Caco-2 (cell line): ENCODE measurements around the gene CCT6B. TPM values are rescaled to one million over a fixed set of nuclear protein-coding genes. Genes with fewer than 3 reads are reported as not detected.

Experiments
- BruUV-seq: library from RNA; stranded (reverse); fragments of 400-500 nt; replicated peaks from 2 replicates; lab custom pipeline; 2021; lab: Mats Ljungman, UMichigan
- CTCF ChIA-PET: fragments of 300-600 bp; sonication (Branson Sonifier 250); formaldehyde crosslinking; loops from one replicate; lab custom pipeline; 2022; ENCODE audit warnings: antibody characterized with exemption; lab: Charles Lee
- POLR2A ChIA-PET: fragments of 300-600 bp; sonication (Branson Sonifier 250); formaldehyde crosslinking; loops from one replicate; lab custom pipeline; 2022; ENCODE audit warnings: antibody characterized with exemption; lab: Charles Lee
- DNase-seq, 2 experiments: peaks; one replicate each; pipeline versions ENCODE4 v3.0.0 to v3.0.0-alpha.2; 2020 to 2022
- H3K27me3 ChIP-seq: replicated peaks from 2 replicates; pipeline ENCODE4 v1.6.0; 2011; ENCODE audit warnings: low read length; ENCODE audit not compliant: control insufficient read depth, insufficient read depth
- H3K36me3 ChIP-seq: 2 replicates; pipeline ENCODE4 v1.5.1; 2011; ENCODE audit warnings: low read length; ENCODE audit not compliant: control insufficient read depth, insufficient read depth
- H3K4me1 ChIP-seq: fragments of 250-450 bp; sonication (Bioruptor Pico); 2 replicates; pipeline ENCODE4 v1.5.1; 2020; ENCODE audit warnings: mild to moderate bottlenecking
- H3K4me3 ChIP-seq: 2 replicates; pipeline ENCODE4 v1.5.1; 2011; ENCODE audit warnings: low read depth, mild to moderate bottlenecking, control low read depth, low read length
- H3K9me3 ChIP-seq: fragments of 250-450 bp; sonication (Bioruptor Pico); 2 replicates; pipeline ENCODE4 v1.5.1; 2020; ENCODE audit warnings: mild to moderate bottlenecking, moderate library complexity
- H3K27ac Mint-ChIP-seq: one replicate; pipeline ENCODE4 v1.8.0; 2022; ENCODE audit warnings: mixed read lengths; ENCODE audit not compliant: unreplicated experiment
- H3K27me3 Mint-ChIP-seq: one replicate; pipeline ENCODE4 v1.8.0; 2022; ENCODE audit warnings: mixed read lengths; ENCODE audit not compliant: insufficient read depth, unreplicated experiment
- H3K36me3 Mint-ChIP-seq: one replicate; pipeline ENCODE4 v1.8.0; 2022; ENCODE audit warnings: mild to moderate bottlenecking, mixed read lengths; ENCODE audit not compliant: insufficient read depth, unreplicated experiment
- H3K4me1 Mint-ChIP-seq: one replicate; pipeline ENCODE4 v1.8.0; 2022; ENCODE audit warnings: low read depth, mixed read lengths; ENCODE audit not compliant: unreplicated experiment
- H3K4me3 Mint-ChIP-seq: one replicate; pipeline ENCODE4 v1.8.0; 2022; ENCODE audit warnings: mild to moderate bottlenecking, moderate library complexity, mixed read lengths; ENCODE audit not compliant: unreplicated experiment
- H3K9me3 Mint-ChIP-seq: one replicate; pipeline ENCODE4 v1.8.0; 2022; ENCODE audit warnings: mixed read lengths; ENCODE audit not compliant: unreplicated experiment
- intact Hi-C: fragments of 100-400 bp; cut with micrococcal nuclease; formaldehyde crosslinking; loops from one replicate; pipeline ENCODE4 v1.10.0; 2022; ENCODE audit not compliant: unreplicated experiment
- total RNA-seq: library from RNA; stranded (reverse); gene quantifications from 2 replicates; pipeline ENCODE4 v1.2.3, GENCODE V29; 2022
- TF ChIP-seq, protein P1 (sequence below), 2 experiments: fragments of 200-600 bp in 1 of 2; IDR thresholded peaks; 1 replicate in 1 of 2; 2 replicates in 1 of 2; pipeline versions ENCODE4 v1.5.1 to v1.8.0; 2011 to 2022; ENCODE audit warnings: antibody characterized with exemption in 1 of 2, control low read depth in 1 of 2, inconsistent platforms in 1 of 2, low read depth in 1 of 2, low read length in 1 of 2, mild to moderate bottlenecking in 1 of 2, moderate library complexity in 1 of 2; ENCODE audit not compliant: insufficient read depth in 1 of 2, severe bottlenecking in 1 of 2, unreplicated experiment in 1 of 2

The CCT6B gene
- total RNA-seq, 1 experiment from 2014 or later = 1.8 TPM

DNA sequence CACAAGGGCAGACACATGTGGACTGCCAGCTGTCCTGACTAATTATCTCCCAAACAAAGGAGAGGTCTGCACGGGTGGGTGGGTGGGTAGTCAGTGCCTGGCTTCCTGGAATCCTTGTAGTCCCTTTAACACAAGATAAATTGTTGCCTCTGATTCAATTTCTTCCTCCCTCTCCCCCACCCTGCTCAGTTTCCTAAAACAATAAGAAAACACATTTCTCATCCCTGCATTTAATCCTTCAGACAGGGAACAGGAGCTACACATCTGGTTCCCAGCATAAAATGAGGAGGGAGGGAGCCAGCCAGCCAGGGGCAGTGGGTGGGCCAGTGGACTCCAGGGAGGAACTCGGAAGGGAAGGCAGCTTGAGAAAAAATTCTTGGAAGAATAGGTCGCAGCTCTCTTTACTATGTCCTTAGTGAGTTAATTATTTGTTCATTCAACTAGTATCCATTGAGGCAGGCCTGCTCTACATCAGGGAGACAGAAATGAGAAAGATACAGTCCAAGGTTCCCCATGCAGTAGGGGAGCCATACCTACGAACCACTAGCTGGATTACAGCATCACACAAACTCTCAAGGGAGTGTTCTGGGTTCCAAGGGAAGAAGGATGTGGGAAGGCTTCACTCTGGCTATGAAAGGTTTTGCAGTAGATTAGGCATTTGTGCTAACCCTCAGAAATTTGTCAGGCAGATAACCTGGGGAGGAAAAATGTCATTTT, 58.3 kb downstream of the CCT6B start:
- BruUV-seq = no TSS peak
- intact Hi-C loops = no loop called here
- TF ChIP-seq, protein P1, sequence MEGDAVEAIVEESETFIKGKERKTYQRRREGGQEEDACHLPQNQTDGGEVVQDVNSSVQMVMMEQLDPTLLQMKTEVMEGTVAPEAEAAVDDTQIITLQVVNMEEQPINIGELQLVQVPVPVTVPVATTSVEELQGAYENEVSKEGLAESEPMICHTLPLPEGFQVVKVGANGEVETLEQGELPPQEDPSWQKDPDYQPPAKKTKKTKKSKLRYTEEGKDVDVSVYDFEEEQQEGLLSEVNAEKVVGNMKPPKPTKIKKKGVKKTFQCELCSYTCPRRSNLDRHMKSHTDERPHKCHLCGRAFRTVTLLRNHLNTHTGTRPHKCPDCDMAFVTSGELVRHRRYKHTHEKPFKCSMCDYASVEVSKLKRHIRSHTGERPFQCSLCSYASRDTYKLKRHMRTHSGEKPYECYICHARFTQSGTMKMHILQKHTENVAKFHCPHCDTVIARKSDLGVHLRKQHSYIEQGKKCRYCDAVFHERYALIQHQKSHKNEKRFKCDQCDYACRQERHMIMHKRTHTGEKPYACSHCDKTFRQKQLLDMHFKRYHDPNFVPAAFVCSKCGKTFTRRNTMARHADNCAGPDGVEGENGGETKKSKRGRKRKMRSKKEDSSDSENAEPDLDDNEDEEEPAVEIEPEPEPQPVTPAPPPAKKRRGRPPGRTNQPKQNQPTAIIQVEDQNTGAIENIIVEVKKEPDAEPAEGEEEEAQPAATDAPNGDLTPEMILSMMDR (IDR thresholded peaks at IDR 0.05; ENCODE audit: insufficient read depth in 1 of 2, low read depth in 1 of 2, low read length in 1 of 2, severe bottlenecking in 1 of 2, unreplicated experiment in 1 of 2) = no peak
- Mint-ChIP-seq H3K27ac (no peak overlapping the region), H3K4me1 (no peaks in the 10 kb centered on the region), H3K4me3 (no peak overlapping the region), H3K27me3 (peaks cover 28% of the 10 kb centered on the region), H3K36me3 (no peaks in the 10 kb centered on the region), H3K9me3 (no peaks in the 10 kb centered on the region)
- H3K36me3 ChIP-seq = no peaks in the 10 kb centered on the region
- H3K9me3 ChIP-seq = no peaks in the 10 kb centered on the region; the same call in 1 of the 2 replicates
- no peak for DNase-seq
- CTCF ChIA-PET = no interaction called here
- H3K27me3 ChIP-seq = no peaks in the 10 kb centered on the region; the same call in none of the 2 replicates
- H3K4me3 ChIP-seq = no peak overlapping the region
- POLR2A ChIA-PET = no interaction called here
- H3K4me1 ChIP-seq = no peaks in the 10 kb centered on the region

- no peaks in the 10 kb centered on the region for H3K4me1 Mint-ChIP-seq
- Histone ChIP-seq H3K27me3 (no peaks in the 10 kb centered on the region; the same call in none of the 2 replicates), H3K9me3 (no peaks in the 10 kb centered on the region; the same call in 1 of the 2 replicates), H3K4me1 (no peaks in the 10 kb centered on the region), H3K36me3 (no peaks in the 10 kb centered on the region), H3K4me3 (no peak overlapping the region)
- no peak overlapping the region for H3K27ac Mint-ChIP-seq
- H3K9me3 Mint-ChIP-seq = no peaks in the 10 kb centered on the region
- H3K36me3 Mint-ChIP-seq = no peaks in the 10 kb centered on the region
- ChIA-PET CTCF (no interaction called here), POLR2A (no interaction called here)
- H3K4me3 Mint-ChIP-seq = no peak overlapping the region
- TF ChIP-seq, protein P1 (IDR thresholded peaks at IDR 0.05; ENCODE audit: insufficient read depth in 1 of 2, low read depth in 1 of 2, low read length in 1 of 2, severe bottlenecking in 1 of 2, unreplicated experiment in 1 of 2) = no peak
- H3K27me3 Mint-ChIP-seq = peaks cover 41% of the 10 kb centered on the region
- BruUV-seq = no TSS peak
- DNase-seq = no peak
- intact Hi-C loops = no loop called here
These were observed 61.5 kb downstream of the CCT6B start for GRCh38 chr17:34899643-34900291.

GRCh38 chr17:34895383-34895782, 65.9 kb downstream of the CCT6B start:
- Mint-ChIP-seq H3K27ac (no peak overlapping the region), H3K36me3 (no peaks in the 10 kb centered on the region), H3K9me3 (no peaks in the 10 kb centered on the region), H3K4me3 (no peak overlapping the region), H3K4me1 (no peaks in the 10 kb centered on the region), H3K27me3 (peaks cover 31% of the 10 kb centered on the region)
- H3K27me3 ChIP-seq = no peaks in the 10 kb centered on the region; the same call in 1 of the 2 replicates
- ChIA-PET POLR2A (no interaction called here), CTCF (no interaction called here)
- peak in 1 of 2 experiments; percentile 10 for DNase-seq
- TF ChIP-seq, protein P1 (IDR thresholded peaks at IDR 0.05; ENCODE audit: insufficient read depth in 1 of 2, low read depth in 1 of 2, low read length in 1 of 2, severe bottlenecking in 1 of 2, unreplicated experiment in 1 of 2) = no peak
- H3K9me3 ChIP-seq = no peaks in the 10 kb centered on the region; the same call in 1 of the 2 replicates
- H3K4me3 ChIP-seq = no peak overlapping the region
- intact Hi-C loops = no loop called here
- no peaks in the 10 kb centered on the region for H3K36me3 ChIP-seq
- BruUV-seq = no TSS peak
- H3K4me1 ChIP-seq = no peaks in the 10 kb centered on the region
